Sciatic nerve (tissue), 2 donors: ENCODE data around the gene MSL3B. TPM values are rescaled to one million over a fixed set of nuclear protein-coding genes. Genes with fewer than 3 reads are reported as not detected.

Experiments
- ATAC-seq: fragments of 200-7000 bp; cut with Tn5 transposase; one replicate; pipeline ENCODE4 v1.9.1; 2020; ENCODE audit warnings: mild to moderate bottlenecking, moderate library complexity
- DNase-seq: peaks from one replicate; pipeline ENCODE4 v3.0.0-alpha.2; 2020; ENCODE audit warnings: low spot score
- intact Hi-C: fragments of 100-400 bp; cut with DNase I; formaldehyde crosslinking; loops from one replicate; pipeline ENCODE4 v1.14.2; 2022
- total RNA-seq: library from RNA; stranded (reverse); fragmentation: NEBNext Ultra II Directional; extraction: Animal tissue kit (Norgen Biotek cat#: 25700); gene quantifications from one replicate; pipeline ENCODE4 v1.2.1, GENCODE V29; 2021
- donor health status: DM: no; HTN: no; CAD: no.
- donor health status: DM: no; HTN: no; CAD: no.

Gene MSL3B

GRCh38 chr2:233821709-233822100 is 46.5 kb downstream of the MSL3B start:
- no peak for DNase-seq
- intact Hi-C loops = no loop called here
- ATAC-seq = no peak

- intact Hi-C loops = no loop called here
- no peak for ATAC-seq
- DNase-seq = no peak
Measured at GRCh38 chr2:233821196-233821595, 47.0 kb downstream of the MSL3B start.

GRCh38 chr2:233820774-233821105 is 47.4 kb downstream of the MSL3B start:
- no peak for DNase-seq
- intact Hi-C loops = no loop called here

GRCh38 chr2:233819884-233820773 is 48.1 kb downstream of the MSL3B start:
- DNase-seq = peak; percentile 27
- ATAC-seq = no peak
- intact Hi-C loops = no loop called here

More at GRCh38 chr2:233820774-233821105, 47.4 kb downstream of the MSL3B start:
- no peak for ATAC-seq

- peak; percentile 47 for DNase-seq
- intact Hi-C loops = no loop called here
- no peak for ATAC-seq
Measured at GRCh38 chr2:233818639-233819621, 49.3 kb downstream of the MSL3B start.

GRCh38 chr2:233817995-233818638 is 50.1 kb downstream of the MSL3B start:
- DNase-seq (peak; percentile 33), ATAC-seq (peak; percentile 25)
- intact Hi-C loops = no loop called here

- ATAC-seq (no peak), DNase-seq (peak; percentile 21)
- intact Hi-C loops = no loop called here
Measured at GRCh38 chr2:233817361-233817911, 50.8 kb downstream of the MSL3B start.

GRCh38 chr2:233816771-233817170 is 51.4 kb downstream of the MSL3B start:
- DNase-seq = peak; percentile 41
- intact Hi-C loops = no loop called here
- ATAC-seq = no peak

- no peak for ATAC-seq
- peak; percentile 19 for DNase-seq
- intact Hi-C loops = no loop called here
Measured at GRCh38 chr2:233816334-233816733, 51.9 kb downstream of the MSL3B start.

- no peak for ATAC-seq
- intact Hi-C loops = no loop called here
- DNase-seq = no peak
Measured at GRCh38 chr2:233815861-233816260, 52.3 kb downstream of the MSL3B start.

Other genes with a start within 250 kb of the MSL3B start
- gene UGT1A10, start 231.9 kb downstream of the MSL3B start, total RNA-seq = not detected
- not detected for gene UGT1A9, start 196.5 kb downstream of the MSL3B start, total RNA-seq
- gene UGT1A7, start 186.5 kb downstream of the MSL3B start, total RNA-seq = not detected
- not detected for gene UGT1A6, start 175.5 kb downstream of the MSL3B start, total RNA-seq
- not detected for gene UGT1A5, start 155.5 kb downstream of the MSL3B start, total RNA-seq
- not detected for gene UGT1A4, start 149.7 kb downstream of the MSL3B start, total RNA-seq
- gene UGT1A3, start 139.3 kb downstream of the MSL3B start, total RNA-seq = not detected
- gene UGT1A1, start 108.1 kb downstream of the MSL3B start, total RNA-seq = not detected
- gene MROH2A, start 90.1 kb downstream of the MSL3B start, total RNA-seq = not detected
- gene HJURP, start 13.9 kb downstream of the MSL3B start, total RNA-seq = 0.71 TPM
- not detected for gene TRPM8, start 49.0 kb upstream of the MSL3B start, total RNA-seq
- not detected for gene SPP2, start 182.3 kb upstream of the MSL3B start, total RNA-seq